Smooth muscle cell of the coronary artery (primary cell): Measurements from ENCODE around the gene IL5. TPM values are rescaled to one million over a fixed set of nuclear protein-coding genes. Genes with fewer than 3 reads are reported as not detected.

Experiments used
- total RNA-seq: library from RNA; depleted of rRNA; stranded (reverse); fragments of >200 nt; gene quantifications from 2 replicates; pipeline ENCODE4 v1.2.3, GENCODE V29; 2014; ENCODE audit warnings: low replicate concordance

Gene IL5
- total RNA-seq, result not detected in 2 replicates

GRCh38 chr5:132543472-132544201 is at the start of gene IL5:
Gene IL5 (minus strand): TSS chr5:132543522. CDS start chr5:132543478, 44 bp downstream.

GRCh38 chr5:132556763-132557477 is 13.6 kb upstream of the IL5 start, which contains the start of gene RAD50:
Gene RAD50 (plus strand): TSS chr5:132556977. CDS start chr5:132557325, 348 bp downstream.

Other genes starting within 250 kb of the IL5 start
- 1.5 and 3.8 TPM in 2 replicates for gene SLC22A4, start 249.1 kb downstream of the IL5 start, total RNA-seq
- 4.2 and 5.5 TPM in 2 replicates for gene SLC22A5, start 173.8 kb downstream of the IL5 start, total RNA-seq
- 9.2 and 15.6 TPM in 2 replicates for gene IRF1, start 52.7 kb downstream of the IL5 start, total RNA-seq
- 20.3 and 24.3 TPM in 2 replicates for gene RAD50, start 13.5 kb upstream of the IL5 start, total RNA-seq
- not detected in 2 replicates for gene IL13, start 114.7 kb upstream of the IL5 start, total RNA-seq
- not detected in 2 replicates for gene IL4, start 130.5 kb upstream of the IL5 start, total RNA-seq
- 7.4 and 9.9 TPM in 2 replicates for gene KIF3A, start 194.0 kb upstream of the IL5 start, total RNA-seq
- gene CCNI2, start 203.9 kb upstream of the IL5 start, total RNA-seq, result not detected in 2 replicates
- 53.3 and 114 TPM in 2 replicates for gene SEPTIN8, start 233.7 kb upstream of the IL5 start, total RNA-seq